IMR-90 (cell line): ENCODE measurements around the gene SH2B2. TPM values are rescaled to one million over a fixed set of nuclear protein-coding genes. Genes with fewer than 3 reads are reported as not detected.

ENCODE experiments used
- ATAC-seq: fragments of 200-7000 bp; cut with Tn5 transposase; 2 replicates; pipeline ENCODE4 v1.9.1; 2020; ENCODE audit warnings: low read depth, mild to moderate bottlenecking, moderate library complexity
- BruUV-seq: library from RNA; stranded (reverse); fragments of 400-500 nt; replicated peaks from 2 replicates; lab custom pipeline; 2021; lab: Mats Ljungman, UMichigan
- CTCF ChIA-PET: fragments of 300-600 bp; formaldehyde crosslinking; extraction: SDS; loops from one replicate; lab custom pipeline; 2021; ENCODE audit warnings: antibody characterized with exemption; lab: Yijun Ruan, JAX
- POLR2A ChIA-PET: fragments of 300-600 bp; sonication (Branson Sonifier 250); formaldehyde crosslinking; loops from one replicate; lab custom pipeline; 2022; ENCODE audit warnings: antibody characterized with exemption; ENCODE audit not compliant: unreplicated experiment; lab: Charles Lee
- DNase-seq: peaks from one replicate; pipeline ENCODE4 v3.0.0; 2013
- H2AFZ ChIP-seq: replicated peaks from 2 replicates; pipeline ENCODE3; 2013; ENCODE audit warnings: low read length, mild to moderate bottlenecking; ENCODE audit not compliant: poor library complexity
- H2AK5ac ChIP-seq: 2 replicates; pipeline ENCODE4 v1.6.1; 2013; ENCODE audit warnings: low read depth, low read length, inconsistent platforms
- H2AK9ac ChIP-seq: replicated peaks from 2 replicates; pipeline ENCODE3; 2013; ENCODE audit warnings: mild to moderate bottlenecking, low read depth, low read length, moderate library complexity; ENCODE audit not compliant: poor library complexity
- H2BK120ac ChIP-seq: 2 replicates; pipeline ENCODE4 v1.6.1; 2013; ENCODE audit warnings: low read depth, low read length, inconsistent platforms
- H2BK15ac ChIP-seq: 3 replicates; pipeline ENCODE4 v1.6.1; 2013; ENCODE audit warnings: low read depth, low read length, inconsistent platforms
- H2BK20ac ChIP-seq: 2 replicates; pipeline ENCODE4 v1.6.1; 2013; ENCODE audit warnings: low read depth, mild to moderate bottlenecking, inconsistent platforms, low read length, moderate library complexity
- H2BK5ac ChIP-seq: 2 replicates; pipeline ENCODE4 v1.6.1; 2013; ENCODE audit warnings: mild to moderate bottlenecking, low read depth, low read length, inconsistent platforms; ENCODE audit not compliant: poor library complexity, severe bottlenecking
- H3K14ac ChIP-seq: replicated peaks from 2 replicates; pipeline ENCODE4 v1.6.1; 2013; ENCODE audit warnings: low read depth, low read length, inconsistent platforms
- H3K18ac ChIP-seq: 2 replicates; pipeline ENCODE4 v1.6.1; 2013; ENCODE audit warnings: low read depth, low read length, control low read depth
- H3K23ac ChIP-seq: 2 replicates; pipeline ENCODE4 v1.6.1; 2013; ENCODE audit warnings: low read depth, low read length, inconsistent platforms
- H3K27ac ChIP-seq: 2 replicates; pipeline ENCODE4 v1.5.1; 2013; ENCODE audit warnings: mild to moderate bottlenecking, control low read depth, low read length; ENCODE audit not compliant: insufficient read depth
- H3K27me3 ChIP-seq: 2 replicates; pipeline ENCODE4 v1.6.1; 2013; ENCODE audit warnings: low read length; ENCODE audit not compliant: control insufficient read depth, insufficient read depth
- H3K36me3 ChIP-seq: 2 replicates; pipeline ENCODE4 v1.6.1; 2013; ENCODE audit warnings: low read length, mixed read lengths; ENCODE audit not compliant: control insufficient read depth, insufficient read depth
- H3K4ac ChIP-seq: 2 replicates; pipeline ENCODE4 v1.6.1; 2013; ENCODE audit warnings: low read depth, low read length, inconsistent platforms
- H3K4me1 ChIP-seq: 2 replicates; pipeline ENCODE4 v1.6.1; 2013; ENCODE audit warnings: low read length, mixed read lengths; ENCODE audit not compliant: control insufficient read depth, insufficient read depth
- H3K4me2 ChIP-seq: 2 replicates; pipeline ENCODE4 v1.6.1; 2013; ENCODE audit warnings: low read depth, mild to moderate bottlenecking, control low read depth, low read length, moderate library complexity
- H3K4me3 ChIP-seq: 2 replicates; pipeline ENCODE4 v1.5.1; 2013; ENCODE audit warnings: low read depth, mild to moderate bottlenecking, control low read depth, low read length, moderate library complexity; ENCODE audit not compliant: insufficient read depth
- H3K56ac ChIP-seq: 2 replicates; pipeline ENCODE4 v1.6.1; 2013; ENCODE audit warnings: low read length, inconsistent platforms; ENCODE audit not compliant: insufficient read depth; ENCODE audit errors: extremely low read depth
- H3K79me1 ChIP-seq, 2 experiments: 2 replicates each; pipeline ENCODE4 v1.6.1; 2013; ENCODE audit warnings: low read length in 2 of 2, inconsistent platforms in 1 of 2, low read depth in 1 of 2
- H3K9ac ChIP-seq: 2 replicates; pipeline ENCODE4 v1.6.1; 2013; ENCODE audit warnings: low read depth, low read length, control low read depth
- H3K9me1 ChIP-seq: 2 replicates; pipeline ENCODE4 v1.6.1; 2013; ENCODE audit warnings: low read length, inconsistent platforms; ENCODE audit not compliant: insufficient read depth
- H3K9me3 ChIP-seq: 2 replicates; pipeline ENCODE4 v1.6.1; 2013; ENCODE audit warnings: low read length; ENCODE audit not compliant: control insufficient read depth, insufficient read depth
- H4K20me1 ChIP-seq: 2 replicates; pipeline ENCODE4 v1.6.1; 2013; ENCODE audit warnings: low read length, inconsistent platforms; ENCODE audit not compliant: insufficient read depth
- H4K5ac ChIP-seq: 2 replicates; pipeline ENCODE4 v1.6.1; 2013; ENCODE audit warnings: mild to moderate bottlenecking, low read depth, low read length, control low read depth
- H4K8ac ChIP-seq, 2 experiments: 2 replicates each; pipeline ENCODE4 v1.6.1; 2013; ENCODE audit warnings: low read depth in 2 of 2, low read length in 2 of 2, control low read depth in 1 of 2, inconsistent platforms in 1 of 2
- H4K91ac ChIP-seq: 2 replicates; pipeline ENCODE4 v1.6.1; 2013; ENCODE audit warnings: low read depth, low read length, inconsistent platforms; ENCODE audit not compliant: insufficient read depth
- BHLHE40 ChIP-seq: fragments of 150-350 bp; IDR thresholded peaks from 2 replicates; pipeline ENCODE4 v1.6.1; 2016; ENCODE audit warnings: mild to moderate bottlenecking, low read depth, low read length
- CHD1 ChIP-seq: IDR thresholded peaks from 2 replicates; pipeline ENCODE4 v1.6.1; 2012; ENCODE audit warnings: low read depth, low read length, improper control_type of control experiment
- CTCF ChIP-seq: conservative IDR thresholded peaks from 2 replicates; pipeline ENCODE4 v1.5.1; 2012; ENCODE audit warnings: mild to moderate bottlenecking, low read depth, low read length, improper control_type of control experiment
- FOS ChIP-seq: fragments of 150-350 bp; IDR thresholded peaks from 2 replicates; pipeline ENCODE4 v1.6.1; 2016; ENCODE audit warnings: low read depth, low read length
- MAFK ChIP-seq: IDR thresholded peaks from 2 replicates; pipeline ENCODE4 v1.6.1; 2012; ENCODE audit warnings: low read depth, low read length, improper control_type of control experiment
- MAZ ChIP-seq: IDR thresholded peaks from 2 replicates; pipeline ENCODE4 v1.6.1; 2012; ENCODE audit warnings: low read depth, mild to moderate bottlenecking, low read length, improper control_type of control experiment, moderate library complexity, borderline replicate concordance
- MXI1 ChIP-seq: IDR thresholded peaks from 2 replicates; pipeline ENCODE4 v1.6.1; 2012; ENCODE audit warnings: low read depth, mild to moderate bottlenecking, low read length, moderate library complexity, borderline replicate concordance
- NFE2L2 ChIP-seq: fragments of 150-350 bp; IDR thresholded peaks from 2 replicates; pipeline ENCODE4 v1.6.1; 2016; ENCODE audit warnings: low read depth, mild to moderate bottlenecking, low read length
- POLR2A ChIP-seq: IDR thresholded peaks from 2 replicates; pipeline ENCODE4 v1.6.1; 2012; ENCODE audit warnings: mild to moderate bottlenecking, low read depth, low read length
- RAD21 ChIP-seq: IDR thresholded peaks from 2 replicates; pipeline ENCODE4 v1.6.1; 2012; ENCODE audit warnings: low read length, improper control_type of control experiment
- RCOR1 ChIP-seq: IDR thresholded peaks from 2 replicates; pipeline ENCODE4 v1.6.1; 2012; ENCODE audit warnings: mild to moderate bottlenecking, low read length, improper control_type of control experiment; ENCODE audit not compliant: insufficient replicate concordance
- RFX5 ChIP-seq: IDR thresholded peaks from 2 replicates; pipeline ENCODE4 v1.8.0; 2012; ENCODE audit warnings: low read depth, mild to moderate bottlenecking, low read length, moderate library complexity
- SMC3 ChIP-seq: fragments of 150-350 bp; IDR thresholded peaks from 2 replicates; pipeline ENCODE4 v1.6.1; 2016; ENCODE audit warnings: low read depth, mild to moderate bottlenecking, antibody characterized with exemption, low read length, moderate library complexity
- USF2 ChIP-seq: fragments of 150-350 bp; IDR thresholded peaks from 2 replicates; pipeline ENCODE4 v1.6.1; 2017; ENCODE audit warnings: mild to moderate bottlenecking, antibody characterized with exemption, low read length, low read depth
- WGBS, 2 experiments: methylation state at CpG; one replicate each; pipeline versions ENCODE4 v1.1.5 to v1.1.7; 2013; ENCODE audit warnings: missing lambda C conversion rate in 2 of 2; ENCODE audit not compliant: insufficient read length in 1 of 2; ENCODE audit errors: extremely low coverage in 2 of 2; 5-methylcytosine and 5-hydroxymethylcytosine counted together
- dilution Hi-C: fragments of 300-500 bp; cut with HindIII; formaldehyde crosslinking; loops from one replicate; pipeline ENCODE4 v1.14.3; 2018; ENCODE audit warnings: low sequenced_read_pairs; ENCODE audit not compliant: unreplicated experiment
- in situ Hi-C: fragments of 300-500 bp; cut with MboI; formaldehyde crosslinking; loops from 3 replicates; pipeline ENCODE4 v1.14.3; 2019; ENCODE audit warnings: low sequenced_read_pairs, inconsistent platforms, mixed read lengths
- intact Hi-C: fragments of 100-400 bp; cut with micrococcal nuclease; formaldehyde crosslinking; loops from 2 replicates; pipeline ENCODE4 v1.10.0; 2022
- polyA plus RNA-seq, 3 experiments: library from polyadenylated mRNA; depleted of rRNA; stranded (reverse); fragments of >200 nt; gene quantifications; 2 replicates each; pipeline ENCODE4 v1.2.3, GENCODE V29; 2012; ENCODE audit warnings: low replicate concordance in 1 of 3
- total RNA-seq: library from RNA; depleted of rRNA; stranded (reverse); fragments of >200 nt; gene quantifications from 2 replicates; pipeline ENCODE4 v1.2.3, GENCODE V29; 2012
- TF ChIP-seq, protein P1 (sequence below): fragments of 150-350 bp; IDR thresholded peaks from 2 replicates; pipeline ENCODE4 v1.6.1; 2016; ENCODE audit warnings: low read depth, mild to moderate bottlenecking, low read length, moderate library complexity, borderline replicate concordance

Gene SH2B2
- total and polyA plus RNA-seq, 2 of the 4 experiments (the other 2 are of a cell fraction), result 0.36 to 0.99 TPM

GRCh38 chr7:102251531-102252365 is 34.9 kb upstream of the SH2B2 start:
- Histone ChIP-seq H2AK5ac (no peak overlapping the region), H3K4me2 (no peak overlapping the region), H3K9me1 (no peaks in the 10 kb centered on the region; the same call in 1 of the 2 replicates), H2AFZ (no peak overlapping the region), H4K91ac (no peak overlapping the region), H3K14ac (no peak overlapping the region), H3K79me1 (no peaks in the 10 kb centered on the region), H2BK15ac (no peak overlapping the region), H3K27ac (no peak overlapping the region), H2BK20ac (no peak overlapping the region), H3K9me3 (no peaks in the 10 kb centered on the region), H3K4ac (no peak overlapping the region), H3K23ac (no peak overlapping the region), H3K18ac (no peak overlapping the region), H3K56ac (no peak overlapping the region), H3K36me3 (peaks cover 11% of the 10 kb centered on the region), H4K20me1 (no peaks in the 10 kb centered on the region; the same call in 1 of the 2 replicates), H3K4me3 (no peak overlapping the region), H2AK9ac (no peak overlapping the region), H2BK120ac (no peak overlapping the region), H4K8ac (no peak overlapping the region), H3K9ac (no peak overlapping the region), H4K5ac (no peak overlapping the region), H3K4me1 (no peaks in the 10 kb centered on the region), H3K27me3 (no peaks in the 10 kb centered on the region), H2BK5ac (no peak overlapping the region)
- DNase-seq, result no peak
- in situ Hi-C loops, result loop anchor here (25.0 kb wide), 1 partner anchor 889 kb away; the partner anchor contains the start of gene COL26A1
- intact Hi-C loops, result no loop called here
- POLR2A ChIA-PET, result no interaction called here
- no TSS peak for BruUV-seq
- CTCF ChIA-PET, result no interaction called here
- no peak for ATAC-seq
- 60% methylated on average over 1 of the region's 7 CpGs; no CpG with 5 or more reads in 1 of the 2 experiments for WGBS, 2 experiments
- dilution Hi-C loops, result no loop called here
- TF ChIP-seq BHLHE40 (no peak), RFX5 (no peak), MAFK (no peak), MAZ (no peak), POLR2A (no peak), CHD1 (no peak), USF2 (no peak), NFE2L2 (no peak), FOS (no peak), RCOR1 (no peak), MXI1 (no peak), RAD21 (no peak), CTCF (no peak), SMC3 (no peak)
- TF ChIP-seq, protein P1, sequence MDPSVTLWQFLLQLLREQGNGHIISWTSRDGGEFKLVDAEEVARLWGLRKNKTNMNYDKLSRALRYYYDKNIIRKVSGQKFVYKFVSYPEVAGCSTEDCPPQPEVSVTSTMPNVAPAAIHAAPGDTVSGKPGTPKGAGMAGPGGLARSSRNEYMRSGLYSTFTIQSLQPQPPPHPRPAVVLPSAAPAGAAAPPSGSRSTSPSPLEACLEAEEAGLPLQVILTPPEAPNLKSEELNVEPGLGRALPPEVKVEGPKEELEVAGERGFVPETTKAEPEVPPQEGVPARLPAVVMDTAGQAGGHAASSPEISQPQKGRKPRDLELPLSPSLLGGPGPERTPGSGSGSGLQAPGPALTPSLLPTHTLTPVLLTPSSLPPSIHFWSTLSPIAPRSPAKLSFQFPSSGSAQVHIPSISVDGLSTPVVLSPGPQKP, result no peak
